H1 (cell line): ENCODE data around the gene PACSIN2. TPM values are rescaled to one million over a fixed set of nuclear protein-coding genes. Genes with fewer than 3 reads are reported as not detected.

Experiments used
- CTCF ChIA-PET: fragments of 300-600 bp; sonication (Branson Sonifier 250); formaldehyde crosslinking; loops from one replicate; lab custom pipeline; 2021; ENCODE audit not compliant: partially characterized antibody; lab: Charles Lee
- POLR2A ChIA-PET: fragments of 300-600 bp; sonication (Branson Sonifier 250); formaldehyde crosslinking; loops from one replicate; lab custom pipeline; 2021; ENCODE audit warnings: inconsistent platforms; ENCODE audit not compliant: partially characterized antibody; lab: Charles Lee
- DNase-seq, 2 experiments: peaks; one replicate each; pipeline versions ENCODE4 v3.0.0 to v3.0.0-alpha.2; 2010 to 2022; ENCODE audit warnings: low spot score in 2 of 2, low read depth in 1 of 2, mixed read lengths in 1 of 2
- FAIRE-seq: peaks from 2 replicates; lab custom pipeline; 2011; peaks lifted over from hg19 to GRCh38; lab: Jason Lieb, UNC
- H2AFZ ChIP-seq: 2 replicates; pipeline ENCODE4 v1.8.1; 2012; ENCODE audit warnings: low read length, inconsistent platforms
- H2AK5ac ChIP-seq: 2 replicates; pipeline ENCODE4 v1.6.1; 2013; ENCODE audit warnings: low read depth, low read length
- H2BK120ac ChIP-seq: replicated peaks from 2 replicates; pipeline ENCODE3; 2013; ENCODE audit warnings: low read depth, low read length, inconsistent platforms
- H2BK12ac ChIP-seq: 2 replicates; pipeline ENCODE4 v1.6.1; 2013; ENCODE audit warnings: low read depth, low read length
- H2BK15ac ChIP-seq: 2 replicates; pipeline ENCODE4 v1.6.1; 2013; ENCODE audit warnings: low read length
- H2BK20ac ChIP-seq: 2 replicates; pipeline ENCODE4 v1.6.1; 2013; ENCODE audit warnings: low read length
- H2BK5ac ChIP-seq: 2 replicates; pipeline ENCODE4 v1.6.1; 2013; ENCODE audit warnings: low read depth, low read length
- H3K14ac ChIP-seq: 2 replicates; pipeline ENCODE4 v1.6.1; 2013; ENCODE audit warnings: inconsistent platforms; ENCODE audit not compliant: insufficient read length
- H3K18ac ChIP-seq: 2 replicates; pipeline ENCODE4 v1.6.1; 2013; ENCODE audit warnings: low read length; ENCODE audit errors: extremely low read depth
- H3K23ac ChIP-seq: 2 replicates; pipeline ENCODE4 v1.6.1; 2013; ENCODE audit warnings: inconsistent platforms; ENCODE audit not compliant: insufficient read length
- H3K23me2 ChIP-seq: 2 replicates; pipeline ENCODE4 v1.6.1; 2013; ENCODE audit warnings: low read depth, low read length
- H3K27ac ChIP-seq: 2 replicates; pipeline ENCODE4 v1.6.1; 2011; ENCODE audit warnings: low read depth, low read length, inconsistent platforms
- H3K27me3 ChIP-seq, 4 experiments: replicated peaks in 1 of 4; 1 replicate in 1 of 4; 2 replicates in 3 of 4; pipeline versions ENCODE4 v1.6.1 to v1.8.1; 2011 to 2013; ENCODE audit warnings: low read length in 3 of 4, mild to moderate bottlenecking in 3 of 4, inconsistent platforms in 2 of 4, mixed read lengths in 2 of 4, moderate library complexity in 1 of 4; ENCODE audit not compliant: control insufficient read depth in 3 of 4, insufficient read depth in 3 of 4; ENCODE audit errors: extremely low read depth in 1 of 4
- H3K36me3 ChIP-seq, 4 experiments: 2 replicates each; pipeline versions ENCODE4 v1.6.1 to v1.8.1; 2011 to 2013; ENCODE audit warnings: mild to moderate bottlenecking in 4 of 4, low read length in 3 of 4, moderate library complexity in 2 of 4, control low read depth in 1 of 4, inconsistent platforms in 1 of 4; ENCODE audit not compliant: insufficient read depth in 4 of 4, control insufficient read depth in 2 of 4
- H3K4ac ChIP-seq: replicated peaks from 2 replicates; pipeline ENCODE3; 2013; ENCODE audit warnings: low read length, low read depth, mixed read lengths, inconsistent platforms; ENCODE audit not compliant: insufficient read length
- H3K4me1 ChIP-seq, 4 experiments: replicated peaks in 1 of 4; 1 replicate in 1 of 4; 2 replicates in 3 of 4; pipeline versions ENCODE4 v1.6.1 to v1.8.1; 2011 to 2013; ENCODE audit warnings: low read length in 3 of 4, inconsistent platforms in 2 of 4, mixed read lengths in 1 of 4; ENCODE audit not compliant: insufficient read depth in 4 of 4, control insufficient read depth in 3 of 4
- H3K4me2 ChIP-seq, 2 experiments: 2 replicates each; pipeline versions ENCODE4 v1.6.1 to v1.8.1; 2011 to 2013; ENCODE audit warnings: low read depth in 2 of 2, low read length in 2 of 2, control low read depth in 1 of 2, inconsistent platforms in 1 of 2, mild to moderate bottlenecking in 1 of 2; ENCODE audit not compliant: insufficient read depth in 1 of 2
- H3K4me3 ChIP-seq, 4 experiments: fragments of 200-600, 300-600 bp in 1 of 4; sonication (generic), shearing (Covaris generic), sonication (Bioruptor Twin) in 1 of 4; 2 replicates each; pipeline versions ENCODE4 v1.5.1 to v1.8.1; 2011 to 2016; ENCODE audit warnings: low read length in 4 of 4, low read depth in 3 of 4, control low read depth in 2 of 4, inconsistent platforms in 2 of 4, mild to moderate bottlenecking in 2 of 4, mixed read lengths in 1 of 4, moderate library complexity in 1 of 4; ENCODE audit not compliant: insufficient read depth in 2 of 4; ENCODE audit errors: extremely low read depth in 1 of 4
- H3K56ac ChIP-seq: replicated peaks from 2 replicates; pipeline ENCODE3; 2013; ENCODE audit warnings: low read depth, mild to moderate bottlenecking, mixed read lengths, low read length, inconsistent platforms; ENCODE audit not compliant: insufficient read length
- H3K79me1 ChIP-seq: 2 replicates; pipeline ENCODE4 v1.6.1; 2013; ENCODE audit warnings: low read depth, low read length, control low read depth
- H3K79me2 ChIP-seq, 2 experiments: 2 replicates each; pipeline versions ENCODE4 v1.6.1 to v1.8.1; 2012 to 2013; ENCODE audit warnings: low read length in 2 of 2, mild to moderate bottlenecking in 2 of 2, inconsistent platforms in 1 of 2; ENCODE audit not compliant: insufficient read depth in 2 of 2, control insufficient read depth in 1 of 2
- H3K9ac ChIP-seq, 4 experiments: replicated peaks in 1 of 4; 1 replicate in 1 of 4; 2 replicates in 3 of 4; pipeline versions ENCODE4 v1.6.1 to v1.8.1; 2011 to 2013; ENCODE audit warnings: low read depth in 3 of 4, low read length in 3 of 4, control low read depth in 2 of 4, mild to moderate bottlenecking in 2 of 4, moderate library complexity in 2 of 4, inconsistent platforms in 1 of 4; ENCODE audit errors: extremely low read depth in 1 of 4
- H3K9me3 ChIP-seq, 2 experiments: 2 replicates each; pipeline versions ENCODE4 v1.6.1 to v1.8.1; 2012 to 2013; ENCODE audit warnings: mild to moderate bottlenecking in 2 of 2, moderate library complexity in 2 of 2, control low read depth in 1 of 2, inconsistent platforms in 1 of 2, low read depth in 1 of 2, low read length in 1 of 2, mixed read lengths in 1 of 2; ENCODE audit not compliant: insufficient read depth in 2 of 2
- H4K20me1 ChIP-seq, 2 experiments: replicated peaks in 1 of 2; 2 replicates each; pipeline versions ENCODE3 to v1.8.1; 2011 to 2013; ENCODE audit warnings: inconsistent platforms in 2 of 2, low read length in 2 of 2, mild to moderate bottlenecking in 1 of 2; ENCODE audit not compliant: insufficient read depth in 2 of 2, control insufficient read depth in 1 of 2
- H4K5ac ChIP-seq: 2 replicates; pipeline ENCODE4 v1.6.1; 2013; ENCODE audit warnings: low read length, low read depth, mixed read lengths, inconsistent platforms; ENCODE audit not compliant: insufficient read length
- H4K8ac ChIP-seq: 2 replicates; pipeline ENCODE4 v1.8.0; 2013; ENCODE audit warnings: mild to moderate bottlenecking, moderate library complexity, low read length, inconsistent platforms; ENCODE audit not compliant: insufficient read depth; ENCODE audit errors: extremely low read depth
- H4K91ac ChIP-seq: replicated peaks from 2 replicates; pipeline ENCODE3; 2013; ENCODE audit warnings: low read length, mixed read lengths, inconsistent platforms; ENCODE audit not compliant: insufficient read length
- CBX8 ChIP-seq: fragments of 300-800, 300-1000 bp; sonication (generic); IDR thresholded peaks from 2 replicates; pipeline ENCODE4 v1.7.1; 2016; ENCODE audit warnings: low read depth, low read length, borderline replicate concordance
- FOSL1 ChIP-seq: IDR thresholded peaks from 2 replicates; pipeline ENCODE4 v1.6.1; 2011; ENCODE audit warnings: mild to moderate bottlenecking, low read depth, low read length, moderate library complexity; ENCODE audit not compliant: insufficient read depth
- POU5F1 ChIP-seq: IDR thresholded peaks from 2 replicates; pipeline ENCODE4 v1.6.1; 2011; ENCODE audit warnings: low read depth, mild to moderate bottlenecking, low read length, moderate library complexity
- RNF2 ChIP-seq: fragments of 200-900, 300-1000 bp; sonication (generic); IDR thresholded peaks from 2 replicates; pipeline ENCODE4 v1.7.1; 2016; ENCODE audit warnings: borderline replicate concordance, low read depth, mild to moderate bottlenecking, antibody characterized with exemption, low read length; ENCODE audit not compliant: poor library complexity, severe bottlenecking; ENCODE audit errors: missing control alignments
- SP1 ChIP-seq: IDR thresholded peaks from 2 replicates; pipeline ENCODE4 v1.6.1; 2011; ENCODE audit warnings: low read depth, low read length
- SP4 ChIP-seq: IDR thresholded peaks from 2 replicates; pipeline ENCODE4 v1.6.1; 2012; ENCODE audit warnings: low read length, inconsistent platforms
- TAF1 ChIP-seq: IDR thresholded peaks from 2 replicates; pipeline ENCODE4 v1.6.1; 2011; ENCODE audit warnings: mild to moderate bottlenecking, low read depth, low read length
- WGBS, 2 experiments: shearing (Covaris generic) in 1 of 2; methylation state at CpG; one replicate each; pipeline versions ENCODE4 v1.1.6 to v1.1.7; 2013 to 2015; ENCODE audit warnings: low lambda C conversion rate in 2 of 2, mixed read lengths in 2 of 2, inconsistent platforms in 1 of 2, low coverage in 1 of 2, missing lambda C conversion rate in 1 of 2; ENCODE audit not compliant: insufficient replicate concordance in 2 of 2, insufficient coverage in 1 of 2, insufficient read length in 1 of 2; ENCODE audit errors: extremely low coverage in 1 of 2, missing lambda C conversion rate in 1 of 2; 5-methylcytosine and 5-hydroxymethylcytosine counted together
- polyA plus RNA-seq, 7 experiments: library from polyadenylated mRNA; depleted of rRNA in 3 of 7; stranded (reverse) in 5 of 7; unstranded in 2 of 7; fragments of >200 nt in 5 of 7; fragments of 200-250 nt in 2 of 7; gene quantifications; 1 replicate in 5 of 7; 2 replicates in 1 of 7; 4 replicates in 1 of 7; pipeline versions ENCODE4 v1.2.1 to v1.2.3, GENCODE V29; 2011 to 2013; ENCODE audit warnings: missing spikeins in 2 of 7, mixed read lengths in 2 of 7
- total RNA-seq: library from RNA; stranded (reverse); fragmentation: NEBNext Ultra II Directional; extraction: Animal tissue kit (Norgen Biotek cat#: 25700); gene quantifications from 2 replicates; pipeline ENCODE4 v1.2.1, GENCODE V29; 2021
- TF ChIP-seq, protein P1 (sequence below): IDR thresholded peaks from 2 replicates; pipeline ENCODE4 v1.6.1; 2012; ENCODE audit warnings: inconsistent platforms
- TF ChIP-seq, protein P2 (sequence below), 3 experiments: IDR thresholded peaks; 1 replicate in 2 of 3; 2 replicates in 1 of 3; pipeline versions ENCODE4 v1.5.1 to v1.6.1; 2011; ENCODE audit warnings: low read length in 3 of 3, mild to moderate bottlenecking in 3 of 3, inconsistent platforms in 2 of 3, low read depth in 1 of 3, moderate library complexity in 1 of 3; ENCODE audit not compliant: insufficient read depth in 1 of 3; ENCODE audit errors: control extremely low read depth in 1 of 3

PACSIN2 gene
- total and polyA plus RNA-seq, 2 of the 8 experiments (the other 6 are each of a cell fraction or from before 2014, with no cell fraction given) = 44.8 to 64.2 TPM

DNA sequence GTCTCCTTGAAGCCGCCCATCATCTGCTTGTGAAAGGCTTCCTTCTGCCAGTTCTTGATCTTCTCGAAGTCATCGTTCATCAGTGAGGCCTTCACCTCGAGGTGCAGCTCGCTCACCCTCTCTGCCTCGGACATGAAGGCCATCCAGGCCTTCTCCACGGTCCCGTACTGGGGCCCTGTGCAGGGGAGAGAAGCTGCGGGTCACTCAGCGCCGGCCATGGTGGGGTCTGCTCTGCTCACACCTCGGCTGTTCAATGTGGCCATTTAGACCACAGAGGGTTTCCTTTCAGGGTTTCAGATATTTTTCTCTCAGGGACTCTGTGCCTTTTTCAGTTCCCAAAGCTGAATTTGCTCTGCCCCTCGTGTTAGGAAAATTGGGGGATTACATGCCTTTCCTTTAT lies 123.9 kb downstream of the PACSIN2 start:
- Histone ChIP-seq H3K79me2 (0 out of 4 replicates have a peak, but pooled peaks cover 0 to 2% of the 10 kb centered on the region in 2 experiments), H2BK120ac (no peak overlapping the region), H3K9ac (no peak overlapping the region), H4K91ac (no peak overlapping the region), H2BK20ac (no peak overlapping the region), H3K18ac (no peak overlapping the region), H4K8ac (no peak overlapping the region), H3K4me1 (no peaks in the 10 kb centered on the region), H3K4ac (no peak overlapping the region), H4K20me1 (peaks cover 4 to 17% of the 10 kb centered on the region in 2 experiments), H2AK5ac (no peak overlapping the region), H3K9me3 (no peaks in the 10 kb centered on the region), H2BK12ac (no peak overlapping the region), H2BK15ac (no peak overlapping the region), H3K23me2 (no peaks in the 10 kb centered on the region; the same call in 1 of the 2 replicates), H2BK5ac (no peak overlapping the region; the same call in 1 of the 2 replicates), H3K4me2 (no peak overlapping the region), H3K23ac (no peak overlapping the region), H3K27me3 (no peaks in the 10 kb centered on the region), H3K4me3 (no peak overlapping the region), H3K27ac (no peak overlapping the region), H3K56ac (no peak overlapping the region), H3K79me1 (no peaks in the 10 kb centered on the region; the same call in 1 of the 2 replicates), H3K36me3 (peaks cover 3 to 14% (median 10%) of the 10 kb centered on the region in 4 experiments; a peak in 5 of 8 replicates), H3K14ac (no peak overlapping the region), H4K5ac (no peak overlapping the region), H2AFZ (no peak overlapping the region)
- ChIA-PET CTCF (interaction anchor here (0.8 to 2.6 kb wide), 5 partner anchors 10 to 143 kb away, joined by 3 to 6 read pairs (median 4); no protein-coding TSS in a partner anchor), POLR2A (interaction anchor here (1.2 to 1.6 kb wide), 2 partner anchors 124 to 276 kb away, joined by 3 to 5 read pairs; partner anchors contain the start of genes PACSIN2 and POLDIP3)
- no peak for DNase-seq
- WGBS, 2 experiments = 93% methylated on average over 13 of the region's 13 CpGs; no CpG with 5 or more reads in 1 of the 2 experiments
- TF ChIP-seq POU5F1 (no peak), SP4 (no peak), FOSL1 (no peak), RNF2 (no peak), SP1 (no peak), TAF1 (no peak), CBX8 (no peak)
- TF ChIP-seq, protein P1, sequence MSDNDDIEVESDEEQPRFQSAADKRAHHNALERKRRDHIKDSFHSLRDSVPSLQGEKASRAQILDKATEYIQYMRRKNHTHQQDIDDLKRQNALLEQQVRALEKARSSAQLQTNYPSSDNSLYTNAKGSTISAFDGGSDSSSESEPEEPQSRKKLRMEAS = no peak
- TF ChIP-seq, protein P2, sequence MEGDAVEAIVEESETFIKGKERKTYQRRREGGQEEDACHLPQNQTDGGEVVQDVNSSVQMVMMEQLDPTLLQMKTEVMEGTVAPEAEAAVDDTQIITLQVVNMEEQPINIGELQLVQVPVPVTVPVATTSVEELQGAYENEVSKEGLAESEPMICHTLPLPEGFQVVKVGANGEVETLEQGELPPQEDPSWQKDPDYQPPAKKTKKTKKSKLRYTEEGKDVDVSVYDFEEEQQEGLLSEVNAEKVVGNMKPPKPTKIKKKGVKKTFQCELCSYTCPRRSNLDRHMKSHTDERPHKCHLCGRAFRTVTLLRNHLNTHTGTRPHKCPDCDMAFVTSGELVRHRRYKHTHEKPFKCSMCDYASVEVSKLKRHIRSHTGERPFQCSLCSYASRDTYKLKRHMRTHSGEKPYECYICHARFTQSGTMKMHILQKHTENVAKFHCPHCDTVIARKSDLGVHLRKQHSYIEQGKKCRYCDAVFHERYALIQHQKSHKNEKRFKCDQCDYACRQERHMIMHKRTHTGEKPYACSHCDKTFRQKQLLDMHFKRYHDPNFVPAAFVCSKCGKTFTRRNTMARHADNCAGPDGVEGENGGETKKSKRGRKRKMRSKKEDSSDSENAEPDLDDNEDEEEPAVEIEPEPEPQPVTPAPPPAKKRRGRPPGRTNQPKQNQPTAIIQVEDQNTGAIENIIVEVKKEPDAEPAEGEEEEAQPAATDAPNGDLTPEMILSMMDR (IDR thresholded peaks at IDR 0.05; ENCODE audit: control extremely low read depth in 1 of 3, insufficient read depth in 1 of 3, low read depth in 1 of 3, low read length in 3 of 3) = no peak
- FAIRE-seq = no peak
